ENCODE measurements around the gene PDZK1. TPM values are rescaled to one million over a fixed set of nuclear protein-coding genes. Genes with fewer than 3 reads are reported as not detected.

PDZK1 gene
- total and polyA plus RNA-seq, 7 donors: 0.51 to 9.7 (median 9.0) TPM; not detected in 4

GRCh38 chr1:145716641-145717345 lies 9.6 kb upstream of the PDZK1 start:
- H3K27ac ChIP-seq: no peak overlapping the region
- WGBS, 2 donors: 75 to 88% methylated on average over 10 of the region's 10 CpGs
- H3K4me3 ChIP-seq: no peak overlapping the region
- DNase-seq: no peak
- H3K4me1 ChIP-seq: peaks cover 0 to 15% (median 11%) of the 10 kb centered on the region in 4 donors
- intact Hi-C loops (cut with DNase I): no loop called here
- no peaks in the 10 kb centered on the region for H3K27me3 ChIP-seq
- no peak for TF ChIP-seq CTCF (IDR thresholded peaks at IDR 0.05)
- no peak for TF ChIP-seq EP300 (IDR thresholded peaks at IDR 0.05)
- TF ChIP-seq POLR2A (IDR thresholded peaks at IDR 0.05): no peak
- TF ChIP-seq POLR2AphosphoS5 (IDR thresholded peaks at IDR 0.05): no peak
- H3K9me3 ChIP-seq: no peaks in the 10 kb centered on the region
- H3K36me3 ChIP-seq: no peaks in the 10 kb centered on the region

GRCh38 chr1:145714524-145715111 lies 7.5 kb upstream of the PDZK1 start:
- Histone ChIP-seq H3K4me1 (peaks cover 0 to 10% (median 0%) of the 10 kb centered on the region in 4 donors), H3K27me3 (no peaks in the 10 kb centered on the region), H3K36me3 (no peaks in the 10 kb centered on the region), H3K9me3 (no peaks in the 10 kb centered on the region), H3K27ac (peak overlapping the region in 1 of 4 donors; percentile 41), H3K4me3 (no peak overlapping the region)
- 48 to 74% methylated on average over 6 of the region's 6 CpGs for WGBS, 2 donors
- no peak for DNase-seq
- TF ChIP-seq CTCF (IDR thresholded peaks at IDR 0.05) (no peak), POLR2AphosphoS5 (IDR thresholded peaks at IDR 0.05) (no peak), EP300 (IDR thresholded peaks at IDR 0.05) (no peak), POLR2A (IDR thresholded peaks at IDR 0.05) (no peak)
- intact Hi-C loops (cut with DNase I): no loop called here

GRCh38 chr1:145711213-145711651 lies 4.1 kb upstream of the PDZK1 start:
- Histone ChIP-seq H3K27me3 (no peaks in the 10 kb centered on the region), H3K36me3 (no peaks in the 10 kb centered on the region), H3K9me3 (no peaks in the 10 kb centered on the region), H3K27ac (peak overlapping the region in 1 of 4 donors; percentile 39), H3K4me3 (no peak overlapping the region), H3K4me1 (peaks cover 0 to 10% (median 0%) of the 10 kb centered on the region in 4 donors)
- intact Hi-C loops (cut with DNase I): no loop called here
- no peak for DNase-seq
- TF ChIP-seq CTCF (IDR thresholded peaks at IDR 0.05) (no peak), EP300 (IDR thresholded peaks at IDR 0.05) (no peak), POLR2A (IDR thresholded peaks at IDR 0.05) (no peak), POLR2AphosphoS5 (IDR thresholded peaks at IDR 0.05) (no peak)
- WGBS, 2 donors: 22 to 58% methylated on average over 3 of the region's 3 CpGs

- H3K27me3 ChIP-seq: no peaks in the 10 kb centered on the region
- H3K9me3 ChIP-seq: no peaks in the 10 kb centered on the region
- no peaks in the 10 kb centered on the region for H3K36me3 ChIP-seq
- intact Hi-C loops (cut with DNase I): no loop called here
- no peak for DNase-seq
- 62 to 84% methylated on average over 4 of the region's 4 CpGs for WGBS, 2 donors
- peaks cover 0 to 10% (median 0%) of the 10 kb centered on the region in 4 donors for H3K4me1 ChIP-seq
- no peak overlapping the region for H3K4me3 ChIP-seq
- H3K27ac ChIP-seq: peak overlapping the region in 1 of 4 donors; percentile 39
- TF ChIP-seq POLR2A (IDR thresholded peaks at IDR 0.05) (no peak), EP300 (IDR thresholded peaks at IDR 0.05) (no peak), POLR2AphosphoS5 (IDR thresholded peaks at IDR 0.05) (no peak), CTCF (IDR thresholded peaks at IDR 0.05) (no peak)
Measured at GRCh38 chr1:145710291-145711027, 3.3 kb upstream of the PDZK1 start.
